ENCODE results near the gene CFAP61. TPM values are rescaled to one million over a fixed set of nuclear protein-coding genes. Genes with fewer than 3 reads are reported as not detected.

The CFAP61 gene
- total RNA-seq, 1 donor from 2014 or later: 8.6 TPM

GRCh38 chr20:20399531-20400500 lies 347.5 kb downstream of the CFAP61 start:
- ATAC-seq: no peak
- TF ChIP-seq CTCF (IDR thresholded peaks at IDR 0.05): no peak
- DNase-seq: no peak
- no peaks in the 10 kb centered on the region for H3K9me3 ChIP-seq
- H3K4me3 ChIP-seq: no peak overlapping the region
- intact Hi-C loops (cut with DNase I): no loop called here
- H3K36me3 ChIP-seq: peaks cover 51% of the 10 kb centered on the region
- H3K27me3 ChIP-seq (ENCODE audit: low read depth): no peaks in the 10 kb centered on the region
- no peaks in the 10 kb centered on the region for H3K4me1 ChIP-seq
- no peak overlapping the region for H3K27ac ChIP-seq

GRCh38 chr20:20401991-20402390 lies 349.7 kb downstream of the CFAP61 start:
- no peak for TF ChIP-seq CTCF (IDR thresholded peaks at IDR 0.05)
- Histone ChIP-seq H3K4me1 (no peaks in the 10 kb centered on the region), H3K36me3 (peaks cover 38% of the 10 kb centered on the region), H3K4me3 (no peak overlapping the region), H3K27ac (no peak overlapping the region), H3K9me3 (no peaks in the 10 kb centered on the region), H3K27me3 (ENCODE audit: low read depth) (no peaks in the 10 kb centered on the region)
- no peak for DNase-seq
- intact Hi-C loops (cut with DNase I): no loop called here
- no peak for ATAC-seq

- Histone ChIP-seq H3K4me3 (no peak overlapping the region), H3K4me1 (no peaks in the 10 kb centered on the region), H3K27ac (no peak overlapping the region), H3K27me3 (ENCODE audit: low read depth) (no peaks in the 10 kb centered on the region), H3K36me3 (peaks cover 32% of the 10 kb centered on the region), H3K9me3 (no peaks in the 10 kb centered on the region)
- ATAC-seq (no peak), DNase-seq (no peak)
- intact Hi-C loops (cut with DNase I): no loop called here
- TF ChIP-seq CTCF (IDR thresholded peaks at IDR 0.05): no peak
Measured at GRCh38 chr20:20404633-20405032, 352.3 kb downstream of the CFAP61 start.

- DNase-seq (no peak), ATAC-seq (no peak)
- H3K4me1 ChIP-seq: no peaks in the 10 kb centered on the region
- no peaks in the 10 kb centered on the region for H3K9me3 ChIP-seq
- H3K36me3 ChIP-seq: peaks cover 27% of the 10 kb centered on the region
- no peak overlapping the region for H3K27ac ChIP-seq
- H3K4me3 ChIP-seq: no peak overlapping the region
- no peaks in the 10 kb centered on the region for H3K27me3 ChIP-seq (ENCODE audit: low read depth)
- intact Hi-C loops (cut with DNase I): no loop called here
- TF ChIP-seq CTCF (IDR thresholded peaks at IDR 0.05): no peak
Measured at GRCh38 chr20:20405623-20406022, 353.3 kb downstream of the CFAP61 start.

GRCh38 chr20:20406306-20406705 lies 354.0 kb downstream of the CFAP61 start:
- intact Hi-C loops (cut with DNase I): no loop called here
- no peak for DNase-seq
- Histone ChIP-seq H3K27ac (no peak overlapping the region), H3K36me3 (peaks cover 27% of the 10 kb centered on the region), H3K4me3 (no peak overlapping the region), H3K4me1 (no peaks in the 10 kb centered on the region), H3K27me3 (ENCODE audit: low read depth) (no peaks in the 10 kb centered on the region), H3K9me3 (no peaks in the 10 kb centered on the region)
- no peak for TF ChIP-seq CTCF (IDR thresholded peaks at IDR 0.05)
- no peak for ATAC-seq

Data from lower lobe of right lung (tissue), 2 donors.